Activated CD4-positive, alpha-beta T cell treated with anti-CD3 and anti-CD28 coated beads, Interleukin-2, amount 10 ng/mL, durations not matched to agents 7 days and 5 days (primary cell): ENCODE data around the gene ZAP70. TPM values are rescaled to one million over a fixed set of nuclear protein-coding genes. Genes with fewer than 3 reads are reported as not detected.
A peak's percentile ranks its signal among the peaks of the same experiment; 100 is the strongest.

Experiments
- CTCF ChIA-PET: fragments of 350-600 bp; sonication (Branson Sonifier 250); formaldehyde crosslinking; loops from one replicate; lab custom pipeline; 2021; ENCODE audit warnings: antibody characterized with exemption; lab: Charles Lee
- POLR2A ChIA-PET: fragments of 350-600 bp; sonication (Branson Sonifier 250); formaldehyde crosslinking; loops from one replicate; lab custom pipeline; 2021; ENCODE audit warnings: antibody characterized with exemption; lab: Charles Lee
- DNase-seq: peaks from one replicate; pipeline ENCODE4 v3.0.0-alpha.2; 2020
- H3K27ac Mint-ChIP-seq: one replicate; pipeline ENCODE4 v1.8.0; 2021; ENCODE audit warnings: mild to moderate bottlenecking, moderate library complexity, mixed read lengths
- H3K27me3 Mint-ChIP-seq: one replicate; pipeline ENCODE4 v1.8.0; 2021; ENCODE audit warnings: mixed read lengths
- H3K36me3 Mint-ChIP-seq: one replicate; pipeline ENCODE4 v1.8.0; 2021; ENCODE audit warnings: low read depth, mixed read lengths
- H3K4me1 Mint-ChIP-seq: one replicate; pipeline ENCODE4 v1.8.0; 2021; ENCODE audit warnings: mixed read lengths
- H3K4me3 Mint-ChIP-seq: one replicate; pipeline ENCODE4 v1.8.0; 2021; ENCODE audit warnings: mild to moderate bottlenecking, moderate library complexity, mixed read lengths
- H3K9me3 Mint-ChIP-seq: one replicate; pipeline ENCODE4 v1.8.0; 2021; ENCODE audit warnings: mixed read lengths
- total RNA-seq, 2 experiments: library from RNA; stranded (reverse); gene quantifications; one replicate each; pipeline ENCODE4 v1.2.3, GENCODE V29; 2021

The ZAP70 gene
- total RNA-seq, 2 experiments from 2014 or later = 302 to 337 TPM

DNA sequence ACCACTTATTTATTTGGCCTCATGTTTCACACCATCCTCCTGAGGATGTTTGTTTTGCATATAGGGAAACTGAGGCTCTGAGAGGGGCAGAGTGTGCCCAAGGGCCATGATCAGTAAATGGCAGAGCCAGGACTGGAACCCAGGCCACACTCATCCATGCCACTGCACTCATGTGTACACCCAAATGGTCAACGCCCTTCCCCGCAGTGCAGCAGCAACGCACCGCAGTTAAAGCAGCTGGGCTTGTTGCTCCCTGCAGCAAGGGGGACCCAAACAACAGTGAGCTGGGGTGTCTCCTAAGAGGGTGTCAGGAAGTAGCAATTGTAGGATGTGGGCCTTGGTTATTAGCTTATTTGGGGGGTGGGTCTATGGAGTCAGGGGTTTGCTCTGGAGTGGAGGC lies 36.6 kb downstream of the ZAP70 start:
- Mint-ChIP-seq H3K36me3 (peaks cover 3% of the 10 kb centered on the region), H3K27ac (no peak overlapping the region), H3K4me3 (no peak overlapping the region), H3K9me3 (no peaks in the 10 kb centered on the region), H3K4me1 (peaks cover 29% of the 10 kb centered on the region), H3K27me3 (no peaks in the 10 kb centered on the region)
- CTCF ChIA-PET = interaction anchor here (1.0 to 1.4 kb wide), 2 partner anchors 8 to 50 kb away, joined by 4 to 5 read pairs; no protein-coding TSS in a partner anchor
- DNase-seq = no peak
- POLR2A ChIA-PET = no interaction called here

DNA sequence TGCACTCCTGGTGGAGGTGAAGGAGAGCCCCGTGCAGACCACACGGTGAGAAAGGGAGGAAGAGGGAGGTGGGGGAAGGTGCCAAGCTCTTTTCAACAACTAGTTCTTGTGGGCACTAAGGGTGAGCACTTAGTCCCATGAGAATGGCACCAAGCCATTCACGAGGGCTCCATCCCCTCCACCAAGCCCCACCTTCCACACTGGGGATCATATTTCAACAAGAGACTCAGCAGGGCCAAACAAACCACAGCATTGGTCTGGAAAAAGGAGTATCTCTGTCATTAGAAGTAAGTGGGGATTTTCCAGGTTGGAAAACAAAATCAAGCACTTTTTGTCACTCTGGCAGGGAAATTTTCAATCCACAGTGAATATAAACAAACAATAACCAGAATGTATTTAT lies 38.4 kb downstream of the ZAP70 start:
- POLR2A ChIA-PET = interaction anchor here (0.6 kb wide), 1 partner anchor 275 kb away, joined by 3 read pairs; no protein-coding TSS in a partner anchor
- Mint-ChIP-seq H3K27ac (peak overlapping the region; percentile 64), H3K36me3 (peaks cover 10% of the 10 kb centered on the region), H3K9me3 (no peaks in the 10 kb centered on the region), H3K4me1 (peaks cover 14% of the 10 kb centered on the region), H3K4me3 (no peak overlapping the region), H3K27me3 (no peaks in the 10 kb centered on the region)
- CTCF ChIA-PET = no interaction called here
- DNase-seq = no peak

DNA sequence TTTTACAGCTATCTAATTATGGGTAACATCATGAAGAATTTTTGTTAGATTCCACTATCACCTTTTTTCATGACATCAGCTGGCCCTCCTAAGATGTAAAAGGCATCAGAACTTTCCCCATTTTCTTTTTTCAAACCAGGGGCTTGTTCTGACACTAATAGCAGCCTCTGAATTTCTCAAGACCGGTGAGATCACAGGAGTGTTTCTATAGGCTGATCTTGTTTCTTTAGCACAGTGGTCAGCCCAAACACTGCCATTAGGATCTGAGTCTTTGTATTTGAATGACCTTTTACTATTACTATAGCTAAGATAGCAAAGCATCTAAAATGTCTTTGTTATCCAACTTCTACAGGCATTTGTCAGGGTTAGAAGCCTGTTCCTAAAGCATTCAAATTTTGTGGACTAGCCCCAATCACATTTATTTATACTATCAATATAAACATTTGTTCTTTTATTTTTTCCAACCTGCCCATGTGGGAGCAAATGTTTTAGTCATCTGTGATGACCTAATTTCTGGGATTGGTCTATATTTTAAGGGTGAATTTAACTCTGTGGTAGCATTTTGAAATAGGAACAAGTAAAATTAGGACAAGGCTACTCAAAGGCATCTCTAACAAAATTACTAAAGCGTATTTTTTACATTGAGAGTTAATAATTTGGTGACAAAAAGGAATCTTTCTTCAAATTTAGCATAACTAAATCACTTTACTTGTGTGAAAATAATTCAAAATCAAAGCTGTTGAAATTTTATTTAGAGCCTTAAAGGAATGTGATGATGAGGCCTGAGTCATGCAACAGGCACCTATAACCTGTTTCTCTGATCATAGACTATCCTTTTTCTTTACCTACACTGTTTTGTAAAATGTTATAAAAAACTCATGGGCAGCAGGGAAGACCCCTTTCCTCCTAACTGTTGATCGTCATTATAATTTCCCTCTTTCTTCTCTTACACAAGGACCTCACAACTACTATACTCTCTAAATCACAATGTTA lies 39.3 kb downstream of the ZAP70 start:
- peaks cover 6% of the 10 kb centered on the region for H3K4me1 Mint-ChIP-seq
- ChIA-PET CTCF (interaction anchor here (1.1 to 1.2 kb wide), 2 partner anchors 34 to 53 kb away, joined by 3 to 4 read pairs; no protein-coding TSS in a partner anchor), POLR2A (no interaction called here)
- DNase-seq = no peak
- H3K27me3 Mint-ChIP-seq = no peaks in the 10 kb centered on the region
- H3K4me3 Mint-ChIP-seq = no peak overlapping the region
- no peaks in the 10 kb centered on the region for H3K9me3 Mint-ChIP-seq
- H3K27ac Mint-ChIP-seq = no peak overlapping the region
- H3K36me3 Mint-ChIP-seq = peaks cover 14% of the 10 kb centered on the region

DNA sequence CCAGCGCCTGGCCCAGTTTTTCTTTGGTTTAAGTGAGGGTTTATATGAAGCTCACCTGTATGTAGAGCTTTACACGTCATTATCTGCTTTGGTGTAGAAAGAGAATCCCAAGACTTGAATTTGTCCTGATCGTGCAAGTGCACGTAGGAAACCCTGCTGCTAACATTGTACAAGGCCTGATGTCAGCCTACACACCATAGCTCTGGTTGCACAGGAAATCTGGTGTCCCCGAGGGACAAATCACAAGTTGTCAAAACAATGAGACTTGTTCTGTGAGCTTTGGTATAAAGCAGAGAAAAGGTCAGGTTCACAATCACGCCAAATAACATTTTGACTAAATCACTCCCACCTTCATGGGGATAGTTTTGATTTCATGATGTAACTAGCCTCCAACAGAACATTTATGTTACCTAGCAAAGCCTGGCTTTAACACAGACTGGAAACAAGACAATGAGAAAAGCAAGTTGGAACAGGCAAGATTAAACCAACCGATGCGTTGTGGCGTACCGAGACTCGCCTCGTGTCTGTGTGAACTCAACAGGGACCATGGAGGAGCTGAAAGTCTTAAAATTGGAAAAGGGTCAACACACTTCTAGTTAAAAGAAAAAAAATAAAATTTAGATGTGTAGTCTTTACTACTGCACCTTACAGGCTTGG lies 41.4 kb downstream of the ZAP70 start:
- POLR2A ChIA-PET = no interaction called here
- no peak for DNase-seq

DNA sequence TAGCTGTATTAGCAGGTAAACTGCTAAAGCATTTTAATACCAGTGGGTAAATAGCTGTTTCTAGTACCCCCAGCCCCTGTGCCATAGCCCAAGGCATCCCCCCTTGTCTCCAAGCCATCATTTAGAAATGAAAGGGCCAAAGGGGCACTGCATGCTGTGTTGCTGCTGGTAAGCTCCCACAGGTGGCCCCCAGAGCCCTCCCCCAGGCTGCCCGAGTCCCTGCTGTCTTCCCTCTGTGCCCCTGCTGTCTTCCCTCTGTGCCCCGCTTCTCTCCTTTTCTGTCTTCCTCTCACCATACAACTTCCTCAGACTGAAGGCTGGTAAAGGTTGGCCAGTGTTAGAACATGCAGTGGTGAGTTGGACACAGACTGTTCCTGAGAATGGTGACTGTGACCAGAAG lies 42.1 kb downstream of the ZAP70 start:
- no peak overlapping the region for H3K27ac Mint-ChIP-seq
- CTCF ChIA-PET = interaction anchor here (0.9 to 1.6 kb wide), 3 partner anchors 11 to 58 kb away, joined by 3 to 4 read pairs (median 3); no protein-coding TSS in a partner anchor
- H3K4me3 Mint-ChIP-seq = no peak overlapping the region
- H3K27me3 Mint-ChIP-seq = no peaks in the 10 kb centered on the region
- H3K36me3 Mint-ChIP-seq = peaks cover 25% of the 10 kb centered on the region
- POLR2A ChIA-PET = no interaction called here
- DNase-seq = no peak
- H3K4me1 Mint-ChIP-seq = peaks cover 16% of the 10 kb centered on the region
- H3K9me3 Mint-ChIP-seq = no peaks in the 10 kb centered on the region

More for the DNA sequence above, 41.4 kb downstream of the ZAP70 start:
- H3K36me3 Mint-ChIP-seq = peaks cover 19% of the 10 kb centered on the region
- H3K27ac Mint-ChIP-seq = no peak overlapping the region
- CTCF ChIA-PET = interaction anchor here (0.9 to 1.6 kb wide), 3 partner anchors 11 to 57 kb away, joined by 3 to 4 read pairs (median 3); no protein-coding TSS in a partner anchor
- H3K27me3 Mint-ChIP-seq = no peaks in the 10 kb centered on the region
- H3K4me3 Mint-ChIP-seq = no peak overlapping the region
- H3K9me3 Mint-ChIP-seq = no peaks in the 10 kb centered on the region
- H3K4me1 Mint-ChIP-seq = peaks cover 10% of the 10 kb centered on the region

DNA sequence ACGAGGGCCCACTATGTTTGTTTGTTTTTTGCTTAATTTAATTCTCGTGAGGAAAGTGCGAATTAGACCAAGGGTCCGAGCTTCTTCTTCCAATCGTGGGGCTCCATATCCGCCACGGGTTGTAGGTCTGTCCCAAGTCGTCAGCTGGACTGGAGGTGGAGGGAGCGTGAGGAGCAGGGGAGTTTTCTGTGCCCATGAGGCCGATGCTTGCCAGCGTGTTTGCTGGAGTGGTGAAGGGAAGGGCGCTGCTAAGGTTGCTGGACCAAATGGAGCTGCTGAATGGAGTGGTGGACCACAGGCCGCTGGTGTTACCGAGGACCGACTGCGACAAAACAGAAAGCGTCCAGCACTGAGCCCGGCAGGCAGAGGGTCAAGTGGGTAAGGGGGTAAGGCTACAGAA lies 43.7 kb downstream of the ZAP70 start:
- Mint-ChIP-seq H3K27me3 (no peaks in the 10 kb centered on the region), H3K9me3 (no peaks in the 10 kb centered on the region), H3K36me3 (peaks cover 32% of the 10 kb centered on the region), H3K4me3 (no peak overlapping the region), H3K27ac (peak overlapping the region; percentile 19), H3K4me1 (peaks cover 31% of the 10 kb centered on the region)
- DNase-seq = no peak
- ChIA-PET CTCF (interaction anchor here (0.7 to 0.9 kb wide), 2 partner anchors 12 to 17 kb away, joined by 3 read pairs; no protein-coding TSS in a partner anchor), POLR2A (no interaction called here)

DNA sequence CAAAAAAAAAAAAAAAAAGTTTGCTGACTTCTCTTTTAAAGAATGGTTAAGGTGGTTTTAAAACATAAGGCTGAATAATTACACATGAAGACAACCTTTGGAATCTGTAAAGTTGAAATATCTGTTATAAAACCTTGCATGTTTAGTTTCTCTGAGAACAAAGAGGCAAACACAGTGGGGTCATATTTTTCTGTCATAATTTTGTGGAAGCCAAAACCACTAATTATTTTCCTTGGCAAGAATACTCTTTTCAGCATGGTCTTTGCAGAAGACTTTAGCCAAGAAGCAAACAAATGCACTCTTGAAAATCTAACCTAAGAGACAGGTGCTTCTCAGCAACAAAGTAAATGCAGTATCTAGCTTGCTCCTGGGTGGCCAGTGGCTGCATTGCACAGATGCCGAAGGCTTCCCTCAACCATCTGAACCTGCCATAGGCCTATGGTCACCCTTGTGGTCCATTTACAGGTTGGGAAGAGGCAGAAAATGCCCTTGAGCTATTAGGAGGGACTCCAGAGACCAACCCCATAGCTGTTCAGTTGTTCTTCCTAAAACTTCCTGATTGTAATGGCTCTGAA lies 44.8 kb downstream of the ZAP70 start:
- no peak for DNase-seq
- H3K27ac Mint-ChIP-seq = peak overlapping the region; percentile 31
- no peaks in the 10 kb centered on the region for H3K27me3 Mint-ChIP-seq
- H3K4me3 Mint-ChIP-seq = no peak overlapping the region
- CTCF ChIA-PET = interaction anchor here (0.6 to 0.9 kb wide), 2 partner anchors 10 to 1250 kb away, joined by 3 read pairs; no protein-coding TSS in a partner anchor
- H3K9me3 Mint-ChIP-seq = no peaks in the 10 kb centered on the region
- H3K4me1 Mint-ChIP-seq = peaks cover 33% of the 10 kb centered on the region
- H3K36me3 Mint-ChIP-seq = peaks cover 33% of the 10 kb centered on the region
- POLR2A ChIA-PET = no interaction called here

DNA sequence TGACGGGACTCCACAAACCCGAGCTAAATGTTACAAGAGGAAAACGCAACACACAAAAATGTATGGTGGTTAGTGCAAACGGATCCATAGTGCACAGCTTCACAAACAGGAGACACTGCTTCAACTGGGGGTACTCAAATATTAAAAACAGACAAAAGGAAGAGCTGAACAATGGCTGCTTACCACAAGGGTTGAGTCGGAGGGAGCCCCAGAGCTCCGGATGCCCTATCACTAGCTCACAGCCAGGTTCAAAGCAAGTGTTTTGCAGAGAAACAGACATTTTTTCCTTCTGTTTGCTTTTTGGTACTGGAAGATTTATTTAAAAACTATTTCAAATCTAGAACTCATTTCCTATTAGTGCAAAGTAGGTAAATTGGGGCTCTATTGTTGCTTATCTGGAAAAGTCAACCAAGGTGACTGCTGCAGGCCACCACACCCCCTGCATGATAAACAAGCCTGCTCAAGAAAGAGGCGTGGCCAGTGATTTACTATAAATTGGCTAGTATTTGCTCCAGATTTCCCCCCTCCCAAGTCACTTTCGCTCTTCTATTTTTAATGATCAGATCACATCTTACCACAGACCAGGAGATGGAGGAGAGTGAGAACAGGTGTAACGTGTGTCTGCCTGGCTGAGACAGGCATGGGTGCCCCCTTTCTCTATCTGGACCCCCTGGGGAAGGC lies 46.5 kb downstream of the ZAP70 start:
- H3K27me3 Mint-ChIP-seq = no peaks in the 10 kb centered on the region
- CTCF ChIA-PET = interaction anchor here (1.4 kb wide), 1 partner anchor 16 kb away, joined by 4 read pairs; no protein-coding TSS in a partner anchor
- H3K36me3 Mint-ChIP-seq = peaks cover 35% of the 10 kb centered on the region
- no peak for DNase-seq
- H3K4me3 Mint-ChIP-seq = peak overlapping the region; percentile 44
- H3K27ac Mint-ChIP-seq = peak overlapping the region; percentile 83
- POLR2A ChIA-PET = no interaction called here
- peaks cover 33% of the 10 kb centered on the region for H3K4me1 Mint-ChIP-seq
- H3K9me3 Mint-ChIP-seq = no peaks in the 10 kb centered on the region

DNA sequence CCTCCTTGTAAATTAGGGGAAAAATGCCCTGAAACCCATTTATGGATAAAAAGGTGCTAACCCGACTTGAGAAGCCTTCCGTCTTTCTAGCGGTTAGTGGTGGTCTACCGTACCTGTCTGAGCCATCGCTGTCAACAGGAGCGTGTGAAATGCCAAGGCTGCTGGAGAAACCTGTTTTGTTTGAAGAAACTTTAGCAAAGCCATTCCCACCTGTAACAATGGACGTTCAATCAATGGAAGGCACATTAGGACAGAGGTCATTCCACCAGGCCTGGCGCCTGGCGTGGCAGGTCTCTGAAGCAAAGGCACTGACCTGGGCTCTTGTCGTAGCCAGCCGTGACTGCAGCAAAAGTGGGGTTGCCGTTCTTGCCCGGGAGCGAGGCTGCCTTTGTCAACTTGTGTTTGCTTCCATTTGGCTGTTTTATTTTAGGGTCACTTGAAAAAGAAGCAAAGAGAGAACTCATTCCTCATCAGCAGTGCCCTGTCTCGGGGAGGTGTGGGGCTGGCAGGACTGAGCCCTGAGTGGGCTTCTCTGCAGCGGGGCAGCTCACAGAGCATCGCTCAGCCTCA lies 47.2 kb downstream of the ZAP70 start:
- H3K36me3 Mint-ChIP-seq = peaks cover 38% of the 10 kb centered on the region
- no peaks in the 10 kb centered on the region for H3K9me3 Mint-ChIP-seq
- POLR2A ChIA-PET = no interaction called here
- H3K4me3 Mint-ChIP-seq = peak overlapping the region; percentile 17
- CTCF ChIA-PET = no interaction called here
- H3K27ac Mint-ChIP-seq = peak overlapping the region; percentile 85
- H3K4me1 Mint-ChIP-seq = peaks cover 33% of the 10 kb centered on the region
- no peak for DNase-seq
- H3K27me3 Mint-ChIP-seq = no peaks in the 10 kb centered on the region

DNA sequence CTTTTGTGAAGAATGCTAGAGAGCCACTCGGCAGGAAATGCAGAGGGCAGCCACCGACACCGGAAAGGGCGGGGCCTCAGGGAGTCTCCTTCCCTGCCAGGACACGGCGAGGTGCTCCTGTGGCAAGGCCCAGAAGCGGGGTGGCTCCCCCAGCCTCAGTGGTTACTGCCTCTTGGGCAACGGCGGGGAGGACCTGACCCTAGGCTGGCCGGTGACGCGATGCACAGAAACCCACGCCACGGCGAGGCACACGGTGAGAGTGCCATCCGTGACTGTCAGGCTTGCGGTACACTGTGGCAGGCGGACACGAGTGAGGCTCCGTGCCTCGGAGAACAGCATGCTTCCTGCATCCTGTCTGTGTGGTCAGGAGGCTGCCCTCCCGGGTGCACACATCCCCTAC lies 47.8 kb downstream of the ZAP70 start:
- Mint-ChIP-seq H3K4me3 (peak overlapping the region; percentile 17), H3K27ac (peak overlapping the region; percentile 85), H3K4me1 (peaks cover 33% of the 10 kb centered on the region), H3K9me3 (no peaks in the 10 kb centered on the region), H3K36me3 (peaks cover 36% of the 10 kb centered on the region), H3K27me3 (no peaks in the 10 kb centered on the region)
- DNase-seq = peak; percentile 56
- ChIA-PET CTCF (interaction anchor here (0.9 to 1.8 kb wide), 3 partner anchors 13 to 49 kb away, joined by 3 to 7 read pairs (median 4); no protein-coding TSS in a partner anchor), POLR2A (no interaction called here)

DNA sequence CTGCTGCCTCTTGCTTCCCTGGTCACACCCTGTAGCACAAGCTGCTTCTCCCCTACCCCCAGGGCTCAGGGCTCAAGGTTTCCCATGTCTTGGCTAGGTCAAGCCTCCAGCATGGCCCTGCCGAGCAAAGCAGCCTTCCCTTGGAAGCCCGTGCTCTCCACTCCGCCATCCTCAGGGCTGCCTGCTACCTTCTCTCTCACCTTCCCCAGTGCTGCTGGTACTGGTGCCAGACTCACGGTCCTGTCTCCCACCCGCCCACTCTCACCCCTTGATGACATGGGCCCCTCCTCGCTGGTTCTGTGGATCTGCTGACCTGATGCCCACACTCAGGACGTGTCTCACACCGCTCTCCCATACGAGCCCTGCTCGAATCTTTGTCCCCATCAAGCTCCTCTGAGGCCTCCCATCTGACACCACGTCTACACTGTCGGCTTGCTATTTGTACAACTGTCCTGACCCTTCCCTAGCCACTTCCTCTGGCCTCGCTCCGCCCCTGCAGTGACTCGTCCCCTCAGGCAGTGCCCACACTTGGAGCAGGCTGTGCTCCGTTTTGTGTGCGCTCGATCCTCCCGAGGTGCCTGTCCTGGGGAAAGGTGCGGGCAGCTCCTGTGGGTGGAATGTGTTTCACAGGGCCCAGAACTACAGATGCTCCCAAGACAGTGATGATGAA lies 49.9 kb downstream of the ZAP70 start:
- H3K4me1 Mint-ChIP-seq = peaks cover 33% of the 10 kb centered on the region
- peaks cover 28% of the 10 kb centered on the region for H3K36me3 Mint-ChIP-seq
- POLR2A ChIA-PET = no interaction called here
- no peak overlapping the region for H3K4me3 Mint-ChIP-seq
- H3K27ac Mint-ChIP-seq = peak overlapping the region; percentile 67
- H3K9me3 Mint-ChIP-seq = no peaks in the 10 kb centered on the region
- no peaks in the 10 kb centered on the region for H3K27me3 Mint-ChIP-seq
- CTCF ChIA-PET = interaction anchor here (0.8 to 1.8 kb wide), 2 partner anchors 11 to 40 kb away, joined by 3 to 7 read pairs; no protein-coding TSS in a partner anchor
- no peak for DNase-seq
